DMS 273 treated with DMSO at 0.1 percent for 48 hours (cell line): ENCODE results near the gene UBE2H.

Source experiments
- DNase-seq: peaks from one replicate; lab custom pipeline; 2025; lab: John Stamatoyannopoulos, UW

UBE2H gene

GRCh38 chr7:129950191-129950932 is 2.4 kb downstream of the UBE2H start:
- no peak for DNase-seq

GRCh38 chr7:129949292-129950133 is 3.2 kb downstream of the UBE2H start:
- DNase-seq, result peak; percentile 33

- peak; percentile 94 for DNase-seq
These were observed 3.9 kb downstream of the UBE2H start for GRCh38 chr7:129948877-129949291.

GRCh38 chr7:129948338-129948737 is 4.4 kb downstream of the UBE2H start:
- DNase-seq, result no peak

- no peak for DNase-seq
These were observed 5.1 kb downstream of the UBE2H start for GRCh38 chr7:129947701-129948100.

- DNase-seq, result no peak
These were observed 5.7 kb downstream of the UBE2H start for GRCh38 chr7:129947049-129947448.

- DNase-seq, result no peak
These were observed 6.5 kb downstream of the UBE2H start for GRCh38 chr7:129946282-129946681.

GRCh38 chr7:129943352-129943751 is 9.4 kb downstream of the UBE2H start:
- DNase-seq, result no peak

- no peak for DNase-seq
These were observed 12.4 kb downstream of the UBE2H start for GRCh38 chr7:129940329-129940728.

- DNase-seq, result no peak
These were observed 12.9 kb downstream of the UBE2H start for GRCh38 chr7:129939881-129940280.

GRCh38 chr7:129933627-129934026 is 19.1 kb downstream of the UBE2H start:
- no peak for DNase-seq

GRCh38 chr7:129926618-129927017 is 26.1 kb downstream of the UBE2H start:
- DNase-seq, result no peak

GRCh38 chr7:129925416-129926002 is 27.3 kb downstream of the UBE2H start:
- no peak for DNase-seq

GRCh38 chr7:129924602-129925001 is 28.2 kb downstream of the UBE2H start:
- DNase-seq, result no peak

GRCh38 chr7:129923709-129924108 is 29.1 kb downstream of the UBE2H start:
- DNase-seq, result no peak

- no peak for DNase-seq
These were observed 33.3 kb downstream of the UBE2H start for GRCh38 chr7:129919492-129919891.

GRCh38 chr7:129918922-129919321 is 33.8 kb downstream of the UBE2H start:
- no peak for DNase-seq

GRCh38 chr7:129917934-129918333 is 34.8 kb downstream of the UBE2H start:
- DNase-seq, result no peak

GRCh38 chr7:129914536-129915272 is 38.1 kb downstream of the UBE2H start:
- DNase-seq, result no peak

GRCh38 chr7:129913428-129913827 is 39.3 kb downstream of the UBE2H start:
- DNase-seq, result no peak

GRCh38 chr7:129911790-129912189 is 41.0 kb downstream of the UBE2H start:
- no peak for DNase-seq

GRCh38 chr7:129909669-129910068 is 43.1 kb downstream of the UBE2H start:
- DNase-seq, result no peak
